Measurements from ENCODE around the gene FMO3.

FMO3 gene

GRCh38 chr1:171107262-171107940 lies 16.7 kb downstream of the FMO3 start:
- Histone ChIP-seq H3K79me2 (ENCODE audit: insufficient read depth, low read length) (no peaks in the 10 kb centered on the region), H2AFZ (ENCODE audit: low read depth, low read length, severe bottlenecking) (no peak overlapping the region), H3K36me3 (ENCODE audit: low read length) (no peaks in the 10 kb centered on the region), H3K9me2 (replicated peaks; ENCODE audit: insufficient read depth, low read length) (no peaks in the 10 kb centered on the region), H3K27ac (ENCODE audit: low read depth, low read length) (no peak overlapping the region), H3K4me3 (ENCODE audit: insufficient read depth, low read length, poor library complexity, severe bottlenecking) (no peak overlapping the region), H3K9ac (ENCODE audit: low read length) (no peak overlapping the region), H3K9me3 (ENCODE audit: insufficient read depth, low read length) (no peaks in the 10 kb centered on the region), H3K27me3 (ENCODE audit: low read length) (no peaks in the 10 kb centered on the region), H4K20me1 (ENCODE audit: low read depth, low read length) (no peaks in the 10 kb centered on the region), H3K4me2 (ENCODE audit: low read depth, low read length, poor library complexity, severe bottlenecking) (no peak overlapping the region), H3F3A (ENCODE audit: insufficient read depth) (no peaks in the 10 kb centered on the region)
- TF ChIP-seq, protein P1, sequence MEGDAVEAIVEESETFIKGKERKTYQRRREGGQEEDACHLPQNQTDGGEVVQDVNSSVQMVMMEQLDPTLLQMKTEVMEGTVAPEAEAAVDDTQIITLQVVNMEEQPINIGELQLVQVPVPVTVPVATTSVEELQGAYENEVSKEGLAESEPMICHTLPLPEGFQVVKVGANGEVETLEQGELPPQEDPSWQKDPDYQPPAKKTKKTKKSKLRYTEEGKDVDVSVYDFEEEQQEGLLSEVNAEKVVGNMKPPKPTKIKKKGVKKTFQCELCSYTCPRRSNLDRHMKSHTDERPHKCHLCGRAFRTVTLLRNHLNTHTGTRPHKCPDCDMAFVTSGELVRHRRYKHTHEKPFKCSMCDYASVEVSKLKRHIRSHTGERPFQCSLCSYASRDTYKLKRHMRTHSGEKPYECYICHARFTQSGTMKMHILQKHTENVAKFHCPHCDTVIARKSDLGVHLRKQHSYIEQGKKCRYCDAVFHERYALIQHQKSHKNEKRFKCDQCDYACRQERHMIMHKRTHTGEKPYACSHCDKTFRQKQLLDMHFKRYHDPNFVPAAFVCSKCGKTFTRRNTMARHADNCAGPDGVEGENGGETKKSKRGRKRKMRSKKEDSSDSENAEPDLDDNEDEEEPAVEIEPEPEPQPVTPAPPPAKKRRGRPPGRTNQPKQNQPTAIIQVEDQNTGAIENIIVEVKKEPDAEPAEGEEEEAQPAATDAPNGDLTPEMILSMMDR (IDR thresholded peaks at IDR 0.05; ENCODE audit: insufficient read depth, low read length, poor library complexity, severe bottlenecking), result no peak
- no peak for TF ChIP-seq EZH2phosphoT487 (conservative IDR thresholded peaks at IDR 0.05; ENCODE audit: low read length)

DNA sequence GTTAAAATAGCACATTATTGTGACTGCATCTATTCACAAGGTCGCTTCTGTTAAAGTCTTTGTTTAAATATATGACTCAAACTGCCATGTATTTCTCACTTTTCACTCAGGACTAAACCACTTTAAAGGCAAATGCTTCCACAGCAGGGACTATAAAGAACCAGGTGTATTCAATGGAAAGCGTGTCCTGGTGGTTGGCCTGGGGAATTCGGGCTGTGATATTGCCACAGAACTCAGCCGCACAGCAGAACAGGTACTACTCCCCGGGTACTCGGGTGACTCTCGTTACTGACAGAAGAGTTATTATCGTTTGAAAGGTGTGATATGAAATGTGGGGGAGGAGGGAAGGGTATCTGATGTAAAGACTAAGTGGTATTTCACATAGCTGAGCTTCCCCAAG lies 17.3 kb downstream of the FMO3 start:
- H3K9ac ChIP-seq (ENCODE audit: low read length), result no peak overlapping the region
- H3K9me3 ChIP-seq (ENCODE audit: insufficient read depth, low read length), result no peaks in the 10 kb centered on the region
- TF ChIP-seq, protein P1 (IDR thresholded peaks at IDR 0.05; ENCODE audit: insufficient read depth, low read length, poor library complexity, severe bottlenecking), result no peak
- H3K27me3 ChIP-seq (ENCODE audit: low read length), result no peaks in the 10 kb centered on the region
- no peak overlapping the region for H3K4me3 ChIP-seq (ENCODE audit: insufficient read depth, low read length, poor library complexity, severe bottlenecking)
- no peaks in the 10 kb centered on the region for H3F3A ChIP-seq (ENCODE audit: insufficient read depth)
- no peaks in the 10 kb centered on the region for H3K79me2 ChIP-seq (ENCODE audit: insufficient read depth, low read length)
- no peak overlapping the region for H3K27ac ChIP-seq (ENCODE audit: low read depth, low read length)
- H3K9me2 ChIP-seq (replicated peaks; ENCODE audit: insufficient read depth, low read length), result no peaks in the 10 kb centered on the region
- H3K36me3 ChIP-seq (ENCODE audit: low read length), result no peaks in the 10 kb centered on the region
- H4K20me1 ChIP-seq (ENCODE audit: low read depth, low read length), result no peaks in the 10 kb centered on the region
- H2AFZ ChIP-seq (ENCODE audit: low read depth, low read length, severe bottlenecking), result no peak overlapping the region
- no peak overlapping the region for H3K4me2 ChIP-seq (ENCODE audit: low read depth, low read length, poor library complexity, severe bottlenecking)

GRCh38 chr1:171109966-171110365 lies 19.3 kb downstream of the FMO3 start:
- Histone ChIP-seq H3K4me2 (ENCODE audit: low read depth, low read length, poor library complexity, severe bottlenecking) (no peak overlapping the region), H3K27me3 (ENCODE audit: low read length) (no peaks in the 10 kb centered on the region)

More at GRCh38 chr1:171109966-171110365, 19.3 kb downstream of the FMO3 start:
- Histone ChIP-seq H3K9me2 (replicated peaks; ENCODE audit: insufficient read depth, low read length) (no peaks in the 10 kb centered on the region), H3K4me3 (ENCODE audit: insufficient read depth, low read length, poor library complexity, severe bottlenecking) (no peak overlapping the region), H2AFZ (ENCODE audit: low read depth, low read length, severe bottlenecking) (no peak overlapping the region), H3K36me3 (ENCODE audit: low read length) (no peaks in the 10 kb centered on the region), H3K27ac (ENCODE audit: low read depth, low read length) (no peak overlapping the region), H3F3A (ENCODE audit: insufficient read depth) (no peaks in the 10 kb centered on the region), H3K9ac (ENCODE audit: low read length) (no peak overlapping the region), H3K79me2 (ENCODE audit: insufficient read depth, low read length) (no peaks in the 10 kb centered on the region), H4K20me1 (ENCODE audit: low read depth, low read length) (no peaks in the 10 kb centered on the region), H3K9me3 (ENCODE audit: insufficient read depth, low read length) (no peaks in the 10 kb centered on the region)
- TF ChIP-seq EZH2phosphoT487 (conservative IDR thresholded peaks at IDR 0.05; ENCODE audit: low read length), result no peak
- TF ChIP-seq, protein P1 (IDR thresholded peaks at IDR 0.05; ENCODE audit: insufficient read depth, low read length, poor library complexity, severe bottlenecking), result no peak
